Heart left ventricle (tissue), 16 donors: ENCODE data around the gene MARK4. TPM values are rescaled to one million over a fixed set of nuclear protein-coding genes. Genes with fewer than 3 reads are reported as not detected.

Source experiments
- ATAC-seq, 4 donors: fragments of 200-7000 bp; cut with Tn5 transposase; one replicate each; pipeline ENCODE4 v1.9.1; 2020 to 2022; ENCODE audit warnings: moderate library complexity in 4 of 4, mild to moderate bottlenecking in 3 of 4, moderate number of reproducible peaks in 1 of 4
- DNase-seq, 5 donors: peaks; one replicate each; pipeline ENCODE4 v3.0.0-alpha.2; 2020
- H3K27ac ChIP-seq, 12 donors: fragments of 200-600 bp; sonication (generic) in 4 of 12; one replicate each; pipeline versions ENCODE4 v1.5.0 to v1.8.0; 2016 to 2022; ENCODE audit warnings: mild to moderate bottlenecking in 2 of 12
- H3K27me3 ChIP-seq, 9 donors: fragments of 200-600 bp; sonication (generic) in 2 of 9; one replicate each; pipeline versions ENCODE4 v1.5.1 to v1.8.0; 2016 to 2022; ENCODE audit warnings: mild to moderate bottlenecking in 3 of 9
- H3K36me3 ChIP-seq, 9 donors: fragments of 200-600 bp; sonication (generic) in 2 of 9; one replicate each; pipeline versions ENCODE4 v1.5.0 to v1.8.0; 2018 to 2022; ENCODE audit warnings: mild to moderate bottlenecking in 2 of 9
- H3K4me1 ChIP-seq, 12 donors: fragments of 200-600 bp; sonication (generic) in 4 of 12; one replicate each; pipeline versions ENCODE4 v1.5.0 to v1.8.0; 2016 to 2022; ENCODE audit warnings: mild to moderate bottlenecking in 3 of 12
- H3K4me3 ChIP-seq, 12 donors: fragments of 200-600 bp; sonication (generic) in 4 of 12; one replicate each; pipeline versions ENCODE4 v1.5.0 to v1.8.0; 2017 to 2022; ENCODE audit warnings: mild to moderate bottlenecking in 9 of 12, moderate library complexity in 4 of 12
- H3K9me3 ChIP-seq, 12 donors: fragments of 200-600 bp; sonication (generic) in 4 of 12; one replicate each; pipeline versions ENCODE4 v1.5.0 to v1.8.0; 2016 to 2022; ENCODE audit warnings: mild to moderate bottlenecking in 1 of 12
- POLR2A ChIP-seq, 2 donors: fragments of 450-650 bp; IDR thresholded peaks; one replicate each; pipeline ENCODE4 v1.6.1; 2017; ENCODE audit warnings: antibody characterized with exemption in 2 of 2, mild to moderate bottlenecking in 2 of 2, moderate library complexity in 2 of 2
- WGBS, 4 donors: extraction: QIAGEN DNeasy Blood & Tissue Kit in 2 of 4; methylation state at CpG; one replicate each; pipeline versions ENCODE4 v1.1.5 to v1.1.7; 2013 to 2018; 5-methylcytosine and 5-hydroxymethylcytosine counted together
- intact Hi-C, 10 donors: fragments of 100-400 bp; cut with DNase I; formaldehyde crosslinking; loops; one replicate each; pipeline versions ENCODE4 v1.11.1 to v1.14.2; 2022
- polyA plus RNA-seq, 2 donors: library from polyadenylated mRNA; stranded (reverse); fragments of 200-250 nt; gene quantifications; one replicate each; pipeline ENCODE4 v1.2.3, GENCODE V29; 2013
- total RNA-seq, 9 donors: library from RNA; depleted of rRNA in 2 of 9; stranded (reverse); fragments of >200 nt in 2 of 9; fragmentation: NEBNext Ultra II Directional in 3 of 9; extraction: Animal tissue kit (Norgen Biotek cat#: 25700) in 3 of 9; gene quantifications; one replicate each; pipeline versions ENCODE4 v1.1.0 to v1.2.4, GENCODE V29; 2016 to 2023
- TF ChIP-seq, protein P1 (sequence below), 12 donors: fragments of 200-600 bp; sonication (generic) in 4 of 12; IDR thresholded peaks; one replicate each; pipeline versions ENCODE4 v1.5.0 to v1.8.0; 2018 to 2022; ENCODE audit warnings: antibody characterized with exemption in 12 of 12, mild to moderate bottlenecking in 5 of 12
- donor health status: ischemic (EF 13 %, LVEDD 7.1; RV severe dilation, severe dysfunction).
- donor health status: healthy with polysubstance abuse.
- donor health status: DM: no; HTN: yes; CAD: no.
- donor health status: DM: no; HTN: no; CAD: no.
- donor health status: ischemic (EF 25% LVEDD 6.9; RV normal size, moderate dysfunction).
- donor health status: ischemic (EF 25% LVEDD 5.7; RV mildly dilated, moderate dysfunction).
- donor health status: healthy.
- donor health status: DM: yes; HTN: yes; CAD: no.
- donor health status: ischemic (EF 35%, LVEDD 5.7; RV mildly dilated, moderate dysfunction).
- donor health status: nonischemic (EF 11% LVEDD 7.7; RV severe dilation, severe dysfunction).
- donor health status: DM: yes; HTN: yes; CAD: no.
- donor health status: PGD.
- donor health status: ischemic (EF 29% LVEDD 5.4; RV normal size, mild dysfunction).
- donor health status: nonischemic (EF 23%, LVEDD 6.1; RV moderate dilation, normal function).

The MARK4 gene
- total and polyA plus RNA-seq, 11 donors = 18.0 to 46.9 (median 28.6) TPM

- 47 to 62% (median 57%) methylated on average over 12 of the region's 12 CpGs for WGBS, 4 donors
- Histone ChIP-seq H3K9me3 (no peaks in the 10 kb centered on the region), H3K36me3 (peaks cover 0 to 33% (median 10%) of the 10 kb centered on the region in 9 donors), H3K27ac (peak overlapping the region in 10 of 12 donors; percentile 81 to 100 (median 96)), H3K4me1 (peaks cover 0 to 40% (median 7%) of the 10 kb centered on the region in 12 donors), H3K27me3 (peaks cover 0 to 27% (median 14%) of the 10 kb centered on the region in 9 donors), H3K4me3 (peak overlapping the region; percentile 50 to 81 (median 59))
- ATAC-seq (no peak), DNase-seq (no peak)
- TF ChIP-seq, protein P1, sequence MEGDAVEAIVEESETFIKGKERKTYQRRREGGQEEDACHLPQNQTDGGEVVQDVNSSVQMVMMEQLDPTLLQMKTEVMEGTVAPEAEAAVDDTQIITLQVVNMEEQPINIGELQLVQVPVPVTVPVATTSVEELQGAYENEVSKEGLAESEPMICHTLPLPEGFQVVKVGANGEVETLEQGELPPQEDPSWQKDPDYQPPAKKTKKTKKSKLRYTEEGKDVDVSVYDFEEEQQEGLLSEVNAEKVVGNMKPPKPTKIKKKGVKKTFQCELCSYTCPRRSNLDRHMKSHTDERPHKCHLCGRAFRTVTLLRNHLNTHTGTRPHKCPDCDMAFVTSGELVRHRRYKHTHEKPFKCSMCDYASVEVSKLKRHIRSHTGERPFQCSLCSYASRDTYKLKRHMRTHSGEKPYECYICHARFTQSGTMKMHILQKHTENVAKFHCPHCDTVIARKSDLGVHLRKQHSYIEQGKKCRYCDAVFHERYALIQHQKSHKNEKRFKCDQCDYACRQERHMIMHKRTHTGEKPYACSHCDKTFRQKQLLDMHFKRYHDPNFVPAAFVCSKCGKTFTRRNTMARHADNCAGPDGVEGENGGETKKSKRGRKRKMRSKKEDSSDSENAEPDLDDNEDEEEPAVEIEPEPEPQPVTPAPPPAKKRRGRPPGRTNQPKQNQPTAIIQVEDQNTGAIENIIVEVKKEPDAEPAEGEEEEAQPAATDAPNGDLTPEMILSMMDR (IDR thresholded peaks at IDR 0.05) = no peak
- intact Hi-C loops = loop anchor here in 1 of 10 donors (5.0 kb wide), 1 partner anchor 69 kb away; the partner anchor contains the start of gene MARK4
These were observed 70.1 kb downstream of the MARK4 start for GRCh38 chr19:45320997-45321775.

DNA sequence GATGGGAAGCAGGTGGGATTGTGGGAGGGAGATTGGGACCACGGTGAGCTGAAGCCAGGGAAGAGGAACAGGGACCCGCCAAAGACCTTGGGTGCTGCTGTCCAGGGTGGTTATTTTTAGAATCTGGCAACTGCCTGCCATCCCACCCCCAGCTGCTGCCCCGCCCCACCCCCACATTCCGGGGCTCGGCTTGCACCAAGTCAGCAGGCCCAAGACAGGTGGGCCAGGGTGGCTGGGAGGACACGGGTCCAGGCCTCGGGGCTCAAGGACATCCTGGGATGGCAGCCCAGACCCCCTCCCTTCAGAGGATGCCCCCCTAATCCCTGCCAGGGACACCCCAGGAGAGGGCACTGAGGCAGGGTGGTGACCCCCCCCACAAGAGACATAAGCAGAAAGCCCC lies 70.8 kb downstream of the MARK4 start:
- 19 to 36% (median 25%) methylated on average over 2 to 7 of the region's 7 CpGs for WGBS, 4 donors
- Histone ChIP-seq H3K4me1 (peaks cover 0 to 44% (median 10%) of the 10 kb centered on the region in 12 donors), H3K27me3 (peaks cover 0 to 27% (median 14%) of the 10 kb centered on the region in 9 donors), H3K4me3 (peak overlapping the region; percentile 50 to 81 (median 59)), H3K36me3 (peaks cover 0 to 27% (median 10%) of the 10 kb centered on the region in 9 donors), H3K27ac (peak overlapping the region; percentile 81 to 100 (median 96)), H3K9me3 (no peaks in the 10 kb centered on the region)
- peak in 4 of 5 donors; percentile 67 to 76 (median 72) for DNase-seq
- intact Hi-C loops = loop anchor here in 1 of 10 donors (5.0 kb wide), 1 partner anchor 70 kb away; the partner anchor contains the start of gene MARK4
- TF ChIP-seq POLR2A (IDR thresholded peaks at IDR 0.05) = peak in 1 of 2 donors; percentile 10
- TF ChIP-seq, protein P1 (IDR thresholded peaks at IDR 0.05) = no peak
- peak; percentile 34 to 62 (median 47) for ATAC-seq

GRCh38 chr19:45322311-45322710 lies 71.2 kb downstream of the MARK4 start:
- peak overlapping the region; percentile 50 to 81 (median 59) for H3K4me3 ChIP-seq
- peak in 1 of 5 donors; percentile 41 for DNase-seq

More at GRCh38 chr19:45322311-45322710, 71.2 kb downstream of the MARK4 start:
- Histone ChIP-seq H3K27ac (peak overlapping the region; percentile 81 to 100 (median 96)), H3K36me3 (peaks cover 0 to 22% (median 10%) of the 10 kb centered on the region in 9 donors), H3K9me3 (no peaks in the 10 kb centered on the region), H3K27me3 (peaks cover 0 to 27% (median 14%) of the 10 kb centered on the region in 9 donors), H3K4me1 (peaks cover 0 to 40% (median 10%) of the 10 kb centered on the region in 12 donors)
- intact Hi-C loops = loop anchor here in 1 of 10 donors (5.0 kb wide), 1 partner anchor 70 kb away; the partner anchor contains the start of gene MARK4
- WGBS, 4 donors = 25 to 33% (median 30%) methylated on average over 8 to 11 of the region's 11 CpGs
- peak in 2 of 4 donors; percentile 0 to 10 for ATAC-seq
- TF ChIP-seq POLR2A (IDR thresholded peaks at IDR 0.05) = no peak
- TF ChIP-seq, protein P1 (IDR thresholded peaks at IDR 0.05) = no peak
